Germinal center (tissue), 1 donor: ENCODE results near the gene TBC1D14.
"Not testable (repeated sequence)": the region's sequence is repeated elsewhere in the genome, so short reads cannot be mapped to it uniquely, and the experiment has no call there.

Experiments
- DNase-seq: peaks from one replicate; pipeline ENCODE4 v3.0.0; 2012; ENCODE audit warnings: mixed read lengths, low spot score

TBC1D14 gene

GRCh38 chr4:6890971-6891370 is 18.7 kb upstream of the TBC1D14 start:
- DNase-seq: not testable (repeated sequence)

- DNase-seq: no peak
Observed at GRCh38 chr4:6891436-6892170, 18.0 kb upstream of the TBC1D14 start.

- no peak for DNase-seq
Observed at GRCh38 chr4:6892190-6892908, 17.3 kb upstream of the TBC1D14 start.

- no peak for DNase-seq
Observed at GRCh38 chr4:6892909-6893202, 16.8 kb upstream of the TBC1D14 start.

- no peak for DNase-seq
Observed at GRCh38 chr4:6893449-6894085, 16.1 kb upstream of the TBC1D14 start.

GRCh38 chr4:6894086-6894478 is 15.5 kb upstream of the TBC1D14 start:
- no peak for DNase-seq

- no peak for DNase-seq
Observed at GRCh38 chr4:6894528-6895498, 14.8 kb upstream of the TBC1D14 start.

- DNase-seq: no peak
Observed at GRCh38 chr4:6896035-6896434, 13.6 kb upstream of the TBC1D14 start.

GRCh38 chr4:6898763-6899162 is 10.9 kb upstream of the TBC1D14 start:
- DNase-seq: no peak

- DNase-seq: no peak
Observed at GRCh38 chr4:6900181-6900812, 9.3 kb upstream of the TBC1D14 start.

GRCh38 chr4:6900956-6901355 is 8.7 kb upstream of the TBC1D14 start:
- DNase-seq: no peak

GRCh38 chr4:6901669-6902317 is 7.8 kb upstream of the TBC1D14 start:
- DNase-seq: no peak

GRCh38 chr4:6902318-6903042 is 7.1 kb upstream of the TBC1D14 start:
- DNase-seq: no peak

GRCh38 chr4:6905516-6906445 is 3.8 kb upstream of the TBC1D14 start:
- DNase-seq: no peak

GRCh38 chr4:6906486-6906885 is 3.1 kb upstream of the TBC1D14 start:
- DNase-seq: not testable (repeated sequence)

GRCh38 chr4:6907658-6908191 is 1.9 kb upstream of the TBC1D14 start:
- no peak for DNase-seq

- DNase-seq: no peak
Observed at GRCh38 chr4:6908432-6909112, 1.1 kb upstream of the TBC1D14 start.

- peak; percentile 61 for DNase-seq
Observed at GRCh38 chr4:6909970-6910339, 329 bp downstream of the TBC1D14 start.
